Measurements from ENCODE around the gene TMPRSS6. TPM values are rescaled to one million over a fixed set of nuclear protein-coding genes. Genes with fewer than 3 reads are reported as not detected.

The TMPRSS6 gene
- total RNA-seq, 1 experiment from 2014 or later = 0.39 TPM

GRCh38 chr22:37084385-37084784, 25.1 kb downstream of the TMPRSS6 start:
- Histone ChIP-seq H3K27ac (ENCODE audit: low read depth, low read length) (no peak overlapping the region), H3K9ac (ENCODE audit: low read length) (no peak overlapping the region), H3K9me3 (ENCODE audit: control insufficient read depth in 1 of 2, insufficient read depth in 1 of 2, low read depth in 1 of 2, low read length in 2 of 2) (no peaks in the 10 kb centered on the region), H3K4me2 (ENCODE audit: low read length) (no peak overlapping the region), H3K4me3 (replicated peaks in 1 of 2; ENCODE audit: low read depth in 1 of 2, low read length in 2 of 2) (no peak overlapping the region), H3K4me1 (ENCODE audit: control insufficient read depth in 1 of 2, insufficient read depth in 2 of 2, low read length in 2 of 2) (peaks cover 11 to 24% of the 10 kb centered on the region in 2 experiments), H3K36me3 (ENCODE audit: control insufficient read depth in 1 of 2, insufficient read depth in 2 of 2, low read length in 2 of 2) (no peaks in the 10 kb centered on the region), H2AFZ (ENCODE audit: low read depth, low read length, poor library complexity, severe bottlenecking) (no peak overlapping the region), H3K79me2 (ENCODE audit: insufficient read depth, low read length) (no peaks in the 10 kb centered on the region), H3K27me3 (ENCODE audit: insufficient read depth, low read length) (no peaks in the 10 kb centered on the region), H4K20me1 (ENCODE audit: insufficient read depth) (no peaks in the 10 kb centered on the region), H3K9me2 (ENCODE audit: insufficient read depth) (no peaks in the 10 kb centered on the region)
- POLR2A ChIA-PET = no interaction called here
- ATAC-seq (no peak), DNase-seq (ENCODE audit: low read depth, low spot score) (no peak)
- RAD21 ChIA-PET (ENCODE audit: low non-redundant PET in 1 of 2, low total read pairs in 2 of 2, uncharacterized antibody in 2 of 2, unreplicated experiment in 2 of 2) = no interaction called here
- no peak for TF ChIP-seq SIN3A (IDR thresholded peaks at IDR 0.05; ENCODE audit: low read depth)
- no peak for TF ChIP-seq ATF3 (IDR thresholded peaks at IDR 0.05)
- no peak for TF ChIP-seq SP1 (IDR thresholded peaks at IDR 0.05; ENCODE audit: low read depth)
- no peak for TF ChIP-seq ELF1 (IDR thresholded peaks at IDR 0.05; ENCODE audit: borderline replicate concordance, low read depth)
- intact Hi-C loops (cut with micrococcal nuclease) = no loop called here
- CTCF ChIA-PET = no interaction called here
- BruUV-seq (replicated peaks) = no TSS peak

DNA sequence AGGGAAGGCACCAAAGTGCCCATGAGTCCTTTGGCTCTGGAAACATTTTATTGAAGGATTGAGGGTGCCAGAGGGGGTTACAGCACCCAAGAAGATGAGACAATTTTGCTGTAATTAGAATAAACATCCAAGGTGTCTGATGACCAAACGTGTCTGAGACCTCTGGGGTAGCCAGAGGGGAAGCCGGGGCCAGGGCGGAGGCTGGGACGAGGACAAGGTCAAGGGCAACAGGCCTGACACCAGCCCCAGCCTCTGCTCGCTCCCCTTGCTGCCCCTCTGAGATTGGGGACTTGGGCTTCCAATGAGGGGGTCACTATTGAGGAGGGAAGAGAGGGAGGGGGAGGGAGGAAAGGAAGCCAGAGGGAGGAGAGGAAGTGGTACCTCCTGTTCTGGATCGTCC, 25.6 kb downstream of the TMPRSS6 start:
- BruUV-seq (replicated peaks) = no TSS peak
- Histone ChIP-seq H3K4me1 (ENCODE audit: control insufficient read depth in 1 of 2, insufficient read depth in 2 of 2, low read length in 2 of 2) (peaks cover 11 to 21% of the 10 kb centered on the region in 2 experiments), H3K27ac (ENCODE audit: low read depth, low read length) (no peak overlapping the region), H3K27me3 (ENCODE audit: insufficient read depth, low read length) (no peaks in the 10 kb centered on the region), H3K9ac (ENCODE audit: low read length) (no peak overlapping the region), H3K36me3 (ENCODE audit: control insufficient read depth in 1 of 2, insufficient read depth in 2 of 2, low read length in 2 of 2) (no peaks in the 10 kb centered on the region), H3K4me3 (replicated peaks in 1 of 2; ENCODE audit: low read depth in 1 of 2, low read length in 2 of 2) (no peak overlapping the region), H3K9me2 (ENCODE audit: insufficient read depth) (no peaks in the 10 kb centered on the region), H3K9me3 (ENCODE audit: control insufficient read depth in 1 of 2, insufficient read depth in 1 of 2, low read depth in 1 of 2, low read length in 2 of 2) (no peaks in the 10 kb centered on the region), H2AFZ (ENCODE audit: low read depth, low read length, poor library complexity, severe bottlenecking) (no peak overlapping the region), H3K4me2 (ENCODE audit: low read length) (no peak overlapping the region), H3K79me2 (ENCODE audit: insufficient read depth, low read length) (no peaks in the 10 kb centered on the region), H4K20me1 (ENCODE audit: insufficient read depth) (no peaks in the 10 kb centered on the region)
- no peak for TF ChIP-seq ZBTB33 (IDR thresholded peaks at IDR 0.05; ENCODE audit: extremely low read depth, insufficient replicate concordance, low read length)
- TF ChIP-seq EZH2phosphoT487 (IDR thresholded peaks at IDR 0.05; ENCODE audit: borderline replicate concordance) = no peak
- TF ChIP-seq, protein P1, sequence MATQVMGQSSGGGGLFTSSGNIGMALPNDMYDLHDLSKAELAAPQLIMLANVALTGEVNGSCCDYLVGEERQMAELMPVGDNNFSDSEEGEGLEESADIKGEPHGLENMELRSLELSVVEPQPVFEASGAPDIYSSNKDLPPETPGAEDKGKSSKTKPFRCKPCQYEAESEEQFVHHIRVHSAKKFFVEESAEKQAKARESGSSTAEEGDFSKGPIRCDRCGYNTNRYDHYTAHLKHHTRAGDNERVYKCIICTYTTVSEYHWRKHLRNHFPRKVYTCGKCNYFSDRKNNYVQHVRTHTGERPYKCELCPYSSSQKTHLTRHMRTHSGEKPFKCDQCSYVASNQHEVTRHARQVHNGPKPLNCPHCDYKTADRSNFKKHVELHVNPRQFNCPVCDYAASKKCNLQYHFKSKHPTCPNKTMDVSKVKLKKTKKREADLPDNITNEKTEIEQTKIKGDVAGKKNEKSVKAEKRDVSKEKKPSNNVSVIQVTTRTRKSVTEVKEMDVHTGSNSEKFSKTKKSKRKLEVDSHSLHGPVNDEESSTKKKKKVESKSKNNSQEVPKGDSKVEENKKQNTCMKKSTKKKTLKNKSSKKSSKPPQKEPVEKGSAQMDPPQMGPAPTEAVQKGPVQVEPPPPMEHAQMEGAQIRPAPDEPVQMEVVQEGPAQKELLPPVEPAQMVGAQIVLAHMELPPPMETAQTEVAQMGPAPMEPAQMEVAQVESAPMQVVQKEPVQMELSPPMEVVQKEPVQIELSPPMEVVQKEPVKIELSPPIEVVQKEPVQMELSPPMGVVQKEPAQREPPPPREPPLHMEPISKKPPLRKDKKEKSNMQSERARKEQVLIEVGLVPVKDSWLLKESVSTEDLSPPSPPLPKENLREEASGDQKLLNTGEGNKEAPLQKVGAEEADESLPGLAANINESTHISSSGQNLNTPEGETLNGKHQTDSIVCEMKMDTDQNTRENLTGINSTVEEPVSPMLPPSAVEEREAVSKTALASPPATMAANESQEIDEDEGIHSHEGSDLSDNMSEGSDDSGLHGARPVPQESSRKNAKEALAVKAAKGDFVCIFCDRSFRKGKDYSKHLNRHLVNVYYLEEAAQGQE (IDR thresholded peaks at IDR 0.05; ENCODE audit: low read depth) = no peak
- TF ChIP-seq FOSL1 (IDR thresholded peaks at IDR 0.05; ENCODE audit: low read depth) = no peak
- no peak for TF ChIP-seq EZH2 (IDR thresholded peaks at IDR 0.05)
- TF ChIP-seq CEBPB (IDR thresholded peaks at IDR 0.05; ENCODE audit: low read depth) = no peak
- ATAC-seq (no peak), DNase-seq (ENCODE audit: low read depth, low spot score) (no peak)
- ChIA-PET RAD21 (ENCODE audit: low non-redundant PET in 1 of 2, low total read pairs in 2 of 2, uncharacterized antibody in 2 of 2, unreplicated experiment in 2 of 2) (no interaction called here), POLR2A (no interaction called here), CTCF (no interaction called here)
- intact Hi-C loops (cut with micrococcal nuclease) = no loop called here

Data from HCT116 (cell line).